Activated CD4-positive, alpha-beta T cell treated with anti-CD3 and anti-CD28 coated beads, Interleukin-2, amount 50 U/mL, for 1 hour (primary cell): ENCODE data around the gene TCERG1.

Experiments
- DNase-seq: peaks from one replicate; pipeline ENCODE4 v3.0.0-alpha.2; 2020

TCERG1 gene

GRCh38 chr5:146458894-146459293, 11.8 kb downstream of the TCERG1 start:
- DNase-seq, result no peak

- no peak for DNase-seq
Observed at GRCh38 chr5:146461319-146461718, 14.2 kb downstream of the TCERG1 start.

GRCh38 chr5:146463446-146463845, 16.3 kb downstream of the TCERG1 start:
- no peak for DNase-seq

GRCh38 chr5:146466521-146467349, 19.6 kb downstream of the TCERG1 start:
- no peak for DNase-seq

- DNase-seq, result no peak
Observed at GRCh38 chr5:146467760-146468159, 20.6 kb downstream of the TCERG1 start.

GRCh38 chr5:146474065-146474464, 26.9 kb downstream of the TCERG1 start:
- DNase-seq, result no peak

GRCh38 chr5:146475190-146475780, 28.2 kb downstream of the TCERG1 start:
- DNase-seq, result no peak

GRCh38 chr5:146475906-146476305, 28.8 kb downstream of the TCERG1 start:
- no peak for DNase-seq

- no peak for DNase-seq
Observed at GRCh38 chr5:146482775-146483174, 35.6 kb downstream of the TCERG1 start.

- no peak for DNase-seq
Observed at GRCh38 chr5:146484714-146485391, 37.7 kb downstream of the TCERG1 start.

- no peak for DNase-seq
Observed at GRCh38 chr5:146490089-146490843, 43.1 kb downstream of the TCERG1 start.

- no peak for DNase-seq
Observed at GRCh38 chr5:146494656-146495055, 47.5 kb downstream of the TCERG1 start.

GRCh38 chr5:146499680-146500079, 52.5 kb downstream of the TCERG1 start:
- DNase-seq, result no peak

- DNase-seq, result no peak
Observed at GRCh38 chr5:146507428-146507827, 60.3 kb downstream of the TCERG1 start.

GRCh38 chr5:146510559-146511125, 63.5 kb downstream of the TCERG1 start:
- no peak for DNase-seq

GRCh38 chr5:146513462-146513861, 66.3 kb downstream of the TCERG1 start:
- no peak for DNase-seq

GRCh38 chr5:146514575-146514974, 67.4 kb downstream of the TCERG1 start:
- no peak for DNase-seq

- no peak for DNase-seq
Observed at GRCh38 chr5:146515473-146516150, 68.5 kb downstream of the TCERG1 start.

GRCh38 chr5:146516151-146516475, 69.0 kb downstream of the TCERG1 start, which contains the start of gene GPR151:
TSS of gene GPR151 (minus strand) at chr5:146516190. CDS start at chr5:146516113, 77 bp downstream.
- DNase-seq, result no peak

- no peak for DNase-seq
Observed at GRCh38 chr5:146519554-146519953, 72.4 kb downstream of the TCERG1 start.

GRCh38 chr5:146520731-146521130, 73.6 kb downstream of the TCERG1 start:
- no peak for DNase-seq

- no peak for DNase-seq
Observed at GRCh38 chr5:146521403-146522106, 74.4 kb downstream of the TCERG1 start.
